HepG2 (cell line): ENCODE data around the gene OSGEPL1.

Source experiments
- ATF2 ChIP-seq: sonication (generic); formaldehyde crosslinking; IDR thresholded peaks from 2 replicates; pipeline ENCODE4 v1.4.0; 2020; ENCODE audit warnings: missing genetic modification reagents
- GTF2F1 ChIP-seq: fragments of 150-350 bp; IDR thresholded peaks from 2 replicates; pipeline ENCODE4 v1.6.1; 2014; ENCODE audit warnings: low read length
- IKZF1 ChIP-seq: fragments of 450-650 bp; IDR thresholded peaks from 2 replicates; pipeline ENCODE4 v1.7.1; 2016
- MTA3 ChIP-seq: sonication (generic); formaldehyde crosslinking; IDR thresholded peaks from 2 replicates; pipeline ENCODE4 v1.4.0; 2020; ENCODE audit warnings: missing genetic modification reagents
- NFIC ChIP-seq: IDR thresholded peaks from 2 replicates; pipeline ENCODE4 v1.6.1; 2012; ENCODE audit warnings: mild to moderate bottlenecking, low read length, inconsistent platforms
- ZFP82 ChIP-seq: sonication (generic); formaldehyde crosslinking; IDR thresholded peaks from 2 replicates; pipeline ENCODE4 v1.5.1; 2020; ENCODE audit warnings: mild to moderate bottlenecking, missing genetic modification reagents, borderline replicate concordance
- ZKSCAN8 ChIP-seq: IDR thresholded peaks from 2 replicates; pipeline ENCODE4 v1.6.1; 2016; ENCODE audit warnings: borderline replicate concordance, missing genetic modification reagents, missing compliant biosample characterization

DNA sequence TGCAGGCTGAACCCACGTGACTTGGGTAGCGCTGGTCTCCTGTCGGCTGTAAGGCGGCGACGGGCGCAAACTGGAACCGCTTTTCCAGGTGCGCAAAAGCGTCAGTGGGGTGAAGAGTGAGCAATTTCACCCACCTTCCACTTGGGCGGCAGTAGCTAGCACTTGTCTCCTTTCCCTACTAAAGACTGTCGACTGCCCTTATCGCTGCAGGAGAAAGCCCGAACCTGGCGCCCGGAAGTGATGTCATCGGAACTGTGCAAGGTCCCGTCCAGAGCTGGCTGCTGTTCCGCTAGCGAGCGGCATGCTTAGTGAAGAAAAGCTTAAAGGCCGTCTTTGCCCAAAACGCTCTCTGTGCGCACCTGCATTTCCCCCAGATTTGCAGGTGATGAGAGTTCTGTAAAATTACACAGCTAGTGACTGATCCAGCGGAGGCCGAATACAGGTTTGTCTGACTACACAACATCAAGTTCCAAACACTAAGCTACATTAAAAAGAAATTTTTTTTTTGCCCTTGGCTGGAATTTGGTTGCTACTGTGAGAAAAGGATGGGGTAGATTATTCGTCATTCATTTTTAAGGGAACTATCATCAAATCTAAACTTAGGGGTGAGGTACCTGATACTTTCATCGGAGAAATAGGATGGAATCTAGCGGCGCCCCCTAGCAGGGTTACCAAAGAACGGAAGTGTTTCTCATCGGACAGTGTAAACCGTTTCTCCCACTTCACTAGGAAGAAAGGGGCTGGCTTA lies at the start of gene OSGEPL1:
- TF ChIP-seq MTA3, result no peak
- no peak for TF ChIP-seq ZKSCAN8
- TF ChIP-seq IKZF1, result no peak
- 0 out of 2 replicates have a peak, but pooled peaks have one; percentile 38 for TF ChIP-seq NFIC
- TF ChIP-seq ATF2, result peak; percentile 95
- no peak for TF ChIP-seq GTF2F1
- no peak for TF ChIP-seq ZFP82 (CRISPR knock-in tag)
